H9 (cell line): Measurements from ENCODE around the gene NTSR1. TPM values are rescaled to one million over a fixed set of nuclear protein-coding genes. Genes with fewer than 3 reads are reported as not detected.

Experiments
- DNase-seq: peaks from one replicate; pipeline ENCODE4 v3.0.0-alpha.2; 2017
- H2AFZ ChIP-seq: one replicate; pipeline ENCODE4 v1.6.1; 2013; ENCODE audit warnings: mild to moderate bottlenecking, low read length, control low read depth, moderate library complexity
- H2AK5ac ChIP-seq: 2 replicates; pipeline ENCODE4 v1.6.1; 2013; ENCODE audit warnings: low read length, control low read depth, mixed read lengths; ENCODE audit not compliant: insufficient read length
- H2BK120ac ChIP-seq: one replicate; pipeline ENCODE4 v1.6.1; 2013; ENCODE audit warnings: low read depth, mild to moderate bottlenecking, low read length, control low read depth, inconsistent platforms; ENCODE audit not compliant: poor library complexity, severe bottlenecking
- H2BK12ac ChIP-seq: 2 replicates; pipeline ENCODE4 v1.6.1; 2013; ENCODE audit warnings: low read length, control low read depth, mixed read lengths, low read depth; ENCODE audit not compliant: insufficient read length
- H2BK15ac ChIP-seq: 2 replicates; pipeline ENCODE4 v1.6.1; 2013; ENCODE audit warnings: low read depth, low read length, control low read depth
- H2BK20ac ChIP-seq: one replicate; pipeline ENCODE4 v1.6.1; 2013; ENCODE audit warnings: low read depth, mild to moderate bottlenecking, low read length, control low read depth, inconsistent platforms; ENCODE audit not compliant: poor library complexity, severe bottlenecking
- H2BK5ac ChIP-seq: 2 replicates; pipeline ENCODE4 v1.6.1; 2013; ENCODE audit warnings: low read length, control low read depth, mixed read lengths; ENCODE audit not compliant: insufficient read length
- H3K14ac ChIP-seq: 2 replicates; pipeline ENCODE4 v1.6.1; 2013; ENCODE audit warnings: low read length, control low read depth; ENCODE audit not compliant: insufficient read depth
- H3K18ac ChIP-seq: 2 replicates; pipeline ENCODE4 v1.6.1; 2013; ENCODE audit warnings: low read depth, mild to moderate bottlenecking, mixed read lengths, low read length, control low read depth; ENCODE audit not compliant: insufficient read length
- H3K23ac ChIP-seq: 2 replicates; pipeline ENCODE4 v1.6.1; 2013; ENCODE audit warnings: low read length, control low read depth, mixed read lengths, low read depth; ENCODE audit not compliant: insufficient read length
- H3K23me2 ChIP-seq: 2 replicates; pipeline ENCODE4 v1.6.1; 2013; ENCODE audit warnings: low read depth, mild to moderate bottlenecking, mixed read lengths, low read length, control low read depth; ENCODE audit not compliant: insufficient read length, poor library complexity, severe bottlenecking
- H3K27ac ChIP-seq: 2 replicates; pipeline ENCODE4 v1.5.1; 2013; ENCODE audit warnings: low read length, control low read depth, mixed read lengths, low read depth; ENCODE audit not compliant: insufficient read length
- H3K27me3 ChIP-seq: 2 replicates; pipeline ENCODE4 v1.6.1; 2013; ENCODE audit warnings: low read length, control low read depth, inconsistent platforms; ENCODE audit not compliant: insufficient read depth
- H3K4ac ChIP-seq: 2 replicates; pipeline ENCODE4 v1.6.1; 2013; ENCODE audit warnings: low read depth, mild to moderate bottlenecking, control low read depth, inconsistent platforms, low read length, moderate library complexity
- H3K4me1 ChIP-seq: 2 replicates; pipeline ENCODE4 v1.6.1; 2013; ENCODE audit warnings: low read length, control low read depth, inconsistent platforms; ENCODE audit not compliant: insufficient read depth
- H3K4me2 ChIP-seq: 2 replicates; pipeline ENCODE4 v1.6.1; 2013; ENCODE audit warnings: low read length, control low read depth, mixed read lengths; ENCODE audit not compliant: insufficient read length, insufficient read depth
- H3K56ac ChIP-seq: 2 replicates; pipeline ENCODE4 v1.6.1; 2013; ENCODE audit warnings: low read depth, mild to moderate bottlenecking, mixed read lengths, low read length, control low read depth; ENCODE audit not compliant: insufficient read length
- H3K79me1 ChIP-seq: 2 replicates; pipeline ENCODE4 v1.6.1; 2013; ENCODE audit warnings: low read depth, mild to moderate bottlenecking, moderate library complexity, low read length, control low read depth, inconsistent platforms; ENCODE audit not compliant: insufficient read depth, poor library complexity, severe bottlenecking
- H3K79me2 ChIP-seq: 2 replicates; pipeline ENCODE4 v1.6.1; 2013; ENCODE audit warnings: low read length, control low read depth, inconsistent platforms; ENCODE audit not compliant: insufficient read depth
- H3K9ac ChIP-seq: 2 replicates; pipeline ENCODE4 v1.6.1; 2013; ENCODE audit warnings: low read length, control low read depth, mixed read lengths; ENCODE audit not compliant: insufficient read length; ENCODE audit errors: extremely low read depth
- H3K9me3 ChIP-seq: one replicate; pipeline ENCODE4 v1.6.1; 2013; ENCODE audit warnings: low read depth, low read length, inconsistent platforms; ENCODE audit not compliant: control insufficient read depth
- H3T11ph ChIP-seq: one replicate; pipeline ENCODE4 v1.6.1; 2013; ENCODE audit warnings: mild to moderate bottlenecking, low read length, control low read depth, inconsistent platforms
- H4K20me1 ChIP-seq: one replicate; pipeline ENCODE4 v1.6.1; 2013; ENCODE audit not compliant: control insufficient read depth, insufficient read length, insufficient read depth
- H4K5ac ChIP-seq: 2 replicates; pipeline ENCODE4 v1.6.1; 2013; ENCODE audit warnings: low read depth, mild to moderate bottlenecking, mixed read lengths, low read length, control low read depth; ENCODE audit not compliant: insufficient read length
- H4K8ac ChIP-seq: replicated peaks from 2 replicates; pipeline ENCODE4 v1.6.1; 2013; ENCODE audit warnings: low read length, control low read depth, mixed read lengths, low read depth; ENCODE audit not compliant: insufficient read length
- H4K91ac ChIP-seq: 2 replicates; pipeline ENCODE4 v1.6.1; 2013; ENCODE audit warnings: low read depth, mild to moderate bottlenecking, moderate library complexity, mixed read lengths, low read length, control low read depth; ENCODE audit not compliant: insufficient read length
- H3K27ac Mint-ChIP-seq, 3 experiments: 2 replicates in 2 of 3; 3 replicates in 1 of 3; pipeline ENCODE4 v1.8.0; 2020 to 2021; ENCODE audit warnings: mixed read lengths in 3 of 3, mild to moderate bottlenecking in 1 of 3, moderate library complexity in 1 of 3
- H3K27me3 Mint-ChIP-seq: 2 replicates; pipeline ENCODE4 v1.8.0; 2021; ENCODE audit warnings: low read depth, mild to moderate bottlenecking, moderate library complexity, mixed read lengths
- H3K36me3 Mint-ChIP-seq, 3 experiments: 2 replicates in 2 of 3; 3 replicates in 1 of 3; pipeline ENCODE4 v1.8.0; 2020 to 2021; ENCODE audit warnings: low read depth in 3 of 3, mixed read lengths in 3 of 3; ENCODE audit not compliant: insufficient read depth in 1 of 3
- H3K4me1 Mint-ChIP-seq, 2 experiments: 2 replicates each; pipeline ENCODE4 v1.8.0; 2020; ENCODE audit warnings: mixed read lengths in 2 of 2
- H3K4me3 Mint-ChIP-seq, 2 experiments: 2 replicates in 1 of 2; 3 replicates in 1 of 2; pipeline ENCODE4 v1.8.0; 2020 to 2021; ENCODE audit warnings: mild to moderate bottlenecking in 2 of 2, mixed read lengths in 2 of 2, moderate library complexity in 1 of 2
- H3K9me3 Mint-ChIP-seq, 2 experiments: 2 replicates in 1 of 2; 3 replicates in 1 of 2; pipeline ENCODE4 v1.8.0; 2020; ENCODE audit warnings: mild to moderate bottlenecking in 2 of 2, mixed read lengths in 2 of 2, moderate library complexity in 1 of 2
- WGBS: extraction: QIAGEN DNeasy Blood & Tissue Kit; methylation state at CpG from one replicate; pipeline ENCODE4 v1.1.7; 2013; ENCODE audit warnings: missing lambda C conversion rate, low lambda C conversion rate, mixed read lengths; ENCODE audit not compliant: insufficient read length; ENCODE audit errors: extremely low coverage; 5-methylcytosine and 5-hydroxymethylcytosine counted together
- total RNA-seq: library from RNA; stranded (reverse); gene quantifications from 2 replicates; pipeline ENCODE4 v1.2.1, GENCODE V29; 2021
- TF ChIP-seq, protein P1 (sequence below): fragments of 200-600 bp; sonication (generic); conservative IDR thresholded peaks from 3 replicates; pipeline ENCODE4 v1.8.0; 2021; ENCODE audit warnings: antibody characterized with exemption, mild to moderate bottlenecking

Gene NTSR1
- total RNA-seq, 1 experiment from 2014 or later = 0.11 TPM

DNA sequence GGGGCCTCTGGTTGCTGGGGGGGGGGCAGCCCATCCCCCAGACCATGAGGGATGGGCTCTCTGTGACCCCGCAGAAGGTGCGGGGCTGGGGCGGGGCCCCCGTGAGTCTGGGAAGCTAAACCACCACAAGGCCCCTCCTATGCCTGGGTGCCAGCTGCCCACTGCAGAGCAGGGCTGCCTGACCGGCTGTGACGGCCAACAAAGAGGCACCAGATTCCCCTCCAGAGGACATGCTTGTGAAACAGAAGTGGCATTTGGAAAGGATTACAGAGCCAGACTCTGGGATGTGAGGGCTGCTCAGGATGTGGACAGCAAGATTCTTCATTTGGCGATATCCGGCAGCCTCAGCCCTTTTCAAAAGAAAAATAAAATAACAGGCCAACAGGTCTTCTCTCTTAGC, 16.5 kb upstream of the NTSR1 start:
- no peak overlapping the region for H3K56ac ChIP-seq
- H4K91ac ChIP-seq = no peak overlapping the region
- H2BK20ac ChIP-seq = no peak overlapping the region
- no peaks in the 10 kb centered on the region for H3K79me2 ChIP-seq
- no peak overlapping the region for H3K4ac ChIP-seq
- no peak overlapping the region for H2AFZ ChIP-seq
- no peak overlapping the region for H3K23ac ChIP-seq
- DNase-seq = no peak
- no peak overlapping the region for H3K27ac Mint-ChIP-seq
- no peaks in the 10 kb centered on the region for H4K20me1 ChIP-seq
- no peak overlapping the region for H3K4me3 Mint-ChIP-seq
- H3K4me2 ChIP-seq = no peak overlapping the region
- no peaks in the 10 kb centered on the region for H3K4me1 ChIP-seq
- no peak overlapping the region for H4K5ac ChIP-seq
- no peaks in the 10 kb centered on the region for H3K23me2 ChIP-seq
- H2AK5ac ChIP-seq = no peak overlapping the region
- H3K18ac ChIP-seq = no peak overlapping the region
- no peak overlapping the region for H2BK120ac ChIP-seq
- no peak overlapping the region for H2BK12ac ChIP-seq
- TF ChIP-seq, protein P1, sequence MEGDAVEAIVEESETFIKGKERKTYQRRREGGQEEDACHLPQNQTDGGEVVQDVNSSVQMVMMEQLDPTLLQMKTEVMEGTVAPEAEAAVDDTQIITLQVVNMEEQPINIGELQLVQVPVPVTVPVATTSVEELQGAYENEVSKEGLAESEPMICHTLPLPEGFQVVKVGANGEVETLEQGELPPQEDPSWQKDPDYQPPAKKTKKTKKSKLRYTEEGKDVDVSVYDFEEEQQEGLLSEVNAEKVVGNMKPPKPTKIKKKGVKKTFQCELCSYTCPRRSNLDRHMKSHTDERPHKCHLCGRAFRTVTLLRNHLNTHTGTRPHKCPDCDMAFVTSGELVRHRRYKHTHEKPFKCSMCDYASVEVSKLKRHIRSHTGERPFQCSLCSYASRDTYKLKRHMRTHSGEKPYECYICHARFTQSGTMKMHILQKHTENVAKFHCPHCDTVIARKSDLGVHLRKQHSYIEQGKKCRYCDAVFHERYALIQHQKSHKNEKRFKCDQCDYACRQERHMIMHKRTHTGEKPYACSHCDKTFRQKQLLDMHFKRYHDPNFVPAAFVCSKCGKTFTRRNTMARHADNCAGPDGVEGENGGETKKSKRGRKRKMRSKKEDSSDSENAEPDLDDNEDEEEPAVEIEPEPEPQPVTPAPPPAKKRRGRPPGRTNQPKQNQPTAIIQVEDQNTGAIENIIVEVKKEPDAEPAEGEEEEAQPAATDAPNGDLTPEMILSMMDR = no peak
- H3K4me1 Mint-ChIP-seq = peaks cover 4% of the 10 kb centered on the region in 2 experiments
- H3K27ac ChIP-seq = no peak overlapping the region
- H2BK15ac ChIP-seq = no peak overlapping the region
- no peak overlapping the region; the same call in 1 of the 2 replicates for H3K14ac ChIP-seq
- H3K9me3 ChIP-seq = no peaks in the 10 kb centered on the region
- no peaks in the 10 kb centered on the region; a peak in 1 of 5 replicates for H3K9me3 Mint-ChIP-seq
- H3T11ph ChIP-seq = no peak overlapping the region
- no peaks in the 10 kb centered on the region for H3K79me1 ChIP-seq
- no peaks in the 10 kb centered on the region for H3K27me3 ChIP-seq
- H4K8ac ChIP-seq = no peak overlapping the region
- no peak overlapping the region for H3K9ac ChIP-seq
- no peak overlapping the region for H2BK5ac ChIP-seq
- WGBS = no CpG with 5 or more reads among the region's 8 CpGs
- H3K27me3 Mint-ChIP-seq = no peaks in the 10 kb centered on the region; the same call in 1 of the 2 replicates
- H3K36me3 Mint-ChIP-seq = no peaks in the 10 kb centered on the region
